HG03064 (cell line): ENCODE data around the gene KIAA0825.
"Not testable (repeated sequence)": the region's sequence is repeated elsewhere in the genome, so short reads cannot be mapped to it uniquely, and the experiment has no call there.

Source experiments
- ATAC-seq: cut with Tn5 transposase; IDR thresholded peaks from one replicate; pipeline ENCODE4 v1.9.1; 2021; ENCODE audit warnings: low read depth; ENCODE audit not compliant: unreplicated experiment

Gene KIAA0825

GRCh38 chr5:94388773-94389514, 229.5 kb downstream of the KIAA0825 start:
- no peak for ATAC-seq

- no peak for ATAC-seq
Measured at GRCh38 chr5:94385767-94386166, 232.6 kb downstream of the KIAA0825 start.

- no peak for ATAC-seq
Measured at GRCh38 chr5:94378062-94378461, 240.3 kb downstream of the KIAA0825 start.

- no peak for ATAC-seq
Measured at GRCh38 chr5:94376672-94377345, 241.6 kb downstream of the KIAA0825 start.

- ATAC-seq: no peak
Measured at GRCh38 chr5:94375801-94376200, 242.6 kb downstream of the KIAA0825 start.

GRCh38 chr5:94374336-94374735, 244.1 kb downstream of the KIAA0825 start:
- ATAC-seq: no peak

- ATAC-seq: no peak
Measured at GRCh38 chr5:94367900-94368299, 250.5 kb downstream of the KIAA0825 start.

GRCh38 chr5:94366811-94367210, 251.6 kb downstream of the KIAA0825 start:
- ATAC-seq: no peak

- no peak for ATAC-seq
Measured at GRCh38 chr5:94362857-94363256, 255.5 kb downstream of the KIAA0825 start.

GRCh38 chr5:94361832-94362796, 256.3 kb downstream of the KIAA0825 start:
- no peak for ATAC-seq

GRCh38 chr5:94361161-94361560, 257.2 kb downstream of the KIAA0825 start:
- ATAC-seq: no peak

- ATAC-seq: no peak
Measured at GRCh38 chr5:94360382-94361130, 257.8 kb downstream of the KIAA0825 start.

- ATAC-seq: no peak
Measured at GRCh38 chr5:94359880-94360279, 258.5 kb downstream of the KIAA0825 start.

- ATAC-seq: no peak
Measured at GRCh38 chr5:94355811-94356210, 262.6 kb downstream of the KIAA0825 start.

- not testable (repeated sequence) for ATAC-seq
Measured at GRCh38 chr5:94354837-94355485, 263.4 kb downstream of the KIAA0825 start.

GRCh38 chr5:94353605-94354004, 264.8 kb downstream of the KIAA0825 start:
- no peak for ATAC-seq

GRCh38 chr5:94347130-94347529, 271.3 kb downstream of the KIAA0825 start:
- ATAC-seq: no peak

- ATAC-seq: no peak
Measured at GRCh38 chr5:94345257-94345656, 273.1 kb downstream of the KIAA0825 start.

GRCh38 chr5:94337617-94338016, 280.8 kb downstream of the KIAA0825 start:
- ATAC-seq: no peak

- no peak for ATAC-seq
Measured at GRCh38 chr5:94335936-94336335, 282.5 kb downstream of the KIAA0825 start.
